Ishikawa (cell line): ENCODE results near the gene EOLA1.

Experiments
- CEBPB ChIP-seq: IDR thresholded peaks from 2 replicates; pipeline ENCODE4 v1.6.1; 2012
- CREB1 ChIP-seq: IDR thresholded peaks from 2 replicates; pipeline ENCODE4 v1.6.1; 2012; ENCODE audit warnings: low read depth
- EGR1 ChIP-seq: IDR thresholded peaks from 2 replicates; pipeline ENCODE4 v1.6.1; 2012
- EP300 ChIP-seq: IDR thresholded peaks from 2 replicates; pipeline ENCODE4 v1.6.1; 2012; ENCODE audit warnings: borderline replicate concordance
- FOXM1 ChIP-seq: IDR thresholded peaks from 2 replicates; pipeline ENCODE4 v1.6.1; 2012; ENCODE audit warnings: low read depth, borderline replicate concordance
- NFIC ChIP-seq: IDR thresholded peaks from 2 replicates; pipeline ENCODE4 v1.6.1; 2012
- RAD21 ChIP-seq: IDR thresholded peaks from 2 replicates; pipeline ENCODE4 v1.6.1; 2012; ENCODE audit warnings: low read depth
- TAF1 ChIP-seq: IDR thresholded peaks from 2 replicates; pipeline ENCODE4 v1.6.1; 2012; ENCODE audit warnings: low read depth, mild to moderate bottlenecking
- TCF12 ChIP-seq: IDR thresholded peaks from 2 replicates; pipeline ENCODE4 v1.6.1; 2012; ENCODE audit warnings: low read depth
- TEAD4 ChIP-seq: IDR thresholded peaks from 2 replicates; pipeline ENCODE4 v1.6.1; 2012
- YY1 ChIP-seq: IDR thresholded peaks from 2 replicates; pipeline ENCODE4 v1.6.1; 2012; ENCODE audit warnings: low read depth
- ZBTB7A ChIP-seq: IDR thresholded peaks from 2 replicates; pipeline ENCODE4 v1.6.1; 2012; ENCODE audit warnings: low read depth
- TF ChIP-seq, protein P1 (sequence below): IDR thresholded peaks from 2 replicates; pipeline ENCODE4 v1.6.1; 2012
- TF ChIP-seq, protein P2 (sequence below): IDR thresholded peaks from 2 replicates; pipeline ENCODE4 v1.6.1; 2012; ENCODE audit warnings: low read depth, mild to moderate bottlenecking
- TF ChIP-seq, protein P3 (sequence below): IDR thresholded peaks from 2 replicates; pipeline ENCODE4 v1.6.1; 2012

EOLA1 gene

DNA sequence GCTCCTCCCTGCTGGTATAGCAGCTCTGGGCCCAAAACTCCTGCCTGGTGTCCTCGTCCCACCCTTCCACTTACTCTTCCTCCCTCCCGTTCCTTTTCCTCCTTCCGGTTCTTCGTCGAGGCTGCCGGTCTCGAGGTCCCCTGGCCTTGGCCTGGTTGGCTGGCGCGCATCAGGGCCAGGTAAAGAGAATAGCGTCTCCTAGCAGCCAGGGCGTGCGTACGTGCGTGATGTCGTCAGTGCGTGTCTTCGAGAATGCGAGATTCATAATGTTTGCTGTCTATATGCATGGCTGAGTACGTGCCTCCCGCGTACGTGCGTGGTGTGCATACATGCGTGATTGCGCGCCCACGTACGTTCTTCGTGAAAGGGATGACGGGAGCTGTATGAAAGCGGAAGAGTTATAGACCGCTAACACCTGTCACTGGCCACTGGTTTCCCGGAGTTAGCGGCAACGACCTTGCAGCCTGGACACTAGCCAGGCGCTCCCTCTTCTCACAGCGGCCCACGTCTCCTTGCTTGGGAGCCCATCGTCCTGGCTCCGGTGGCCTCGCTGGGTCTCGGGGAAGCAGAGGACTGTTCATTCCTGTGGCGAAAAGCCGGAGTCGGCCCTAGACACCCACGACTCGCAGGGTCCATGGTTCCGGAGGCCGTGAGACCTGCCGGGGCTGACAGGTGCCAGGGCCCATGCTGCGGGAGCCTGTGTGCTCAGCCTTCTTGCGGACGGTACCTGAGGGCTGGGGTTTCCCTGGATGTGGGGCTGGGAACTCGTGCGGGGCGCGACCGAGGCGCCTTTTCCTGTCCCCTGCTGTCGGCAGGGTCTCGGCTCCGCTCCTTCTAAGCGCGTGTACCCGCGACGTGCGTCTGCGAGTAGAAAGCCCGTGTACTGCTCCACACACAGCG is at the start of gene EOLA1:
EOLA1 (plus strand) TSS at position 392 of the 900 bp plus-strand sequence. CDS start 4,619 bp downstream, outside the sequence.
- TF ChIP-seq, protein P1, sequence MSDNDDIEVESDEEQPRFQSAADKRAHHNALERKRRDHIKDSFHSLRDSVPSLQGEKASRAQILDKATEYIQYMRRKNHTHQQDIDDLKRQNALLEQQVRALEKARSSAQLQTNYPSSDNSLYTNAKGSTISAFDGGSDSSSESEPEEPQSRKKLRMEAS, result peak; percentile 51; the same call in 1 of the 2 replicates
- TF ChIP-seq NFIC (no peak), EGR1 (peak; percentile 62), YY1 (no peak), CREB1 (peak; percentile 69)
- TF ChIP-seq, protein P2, sequence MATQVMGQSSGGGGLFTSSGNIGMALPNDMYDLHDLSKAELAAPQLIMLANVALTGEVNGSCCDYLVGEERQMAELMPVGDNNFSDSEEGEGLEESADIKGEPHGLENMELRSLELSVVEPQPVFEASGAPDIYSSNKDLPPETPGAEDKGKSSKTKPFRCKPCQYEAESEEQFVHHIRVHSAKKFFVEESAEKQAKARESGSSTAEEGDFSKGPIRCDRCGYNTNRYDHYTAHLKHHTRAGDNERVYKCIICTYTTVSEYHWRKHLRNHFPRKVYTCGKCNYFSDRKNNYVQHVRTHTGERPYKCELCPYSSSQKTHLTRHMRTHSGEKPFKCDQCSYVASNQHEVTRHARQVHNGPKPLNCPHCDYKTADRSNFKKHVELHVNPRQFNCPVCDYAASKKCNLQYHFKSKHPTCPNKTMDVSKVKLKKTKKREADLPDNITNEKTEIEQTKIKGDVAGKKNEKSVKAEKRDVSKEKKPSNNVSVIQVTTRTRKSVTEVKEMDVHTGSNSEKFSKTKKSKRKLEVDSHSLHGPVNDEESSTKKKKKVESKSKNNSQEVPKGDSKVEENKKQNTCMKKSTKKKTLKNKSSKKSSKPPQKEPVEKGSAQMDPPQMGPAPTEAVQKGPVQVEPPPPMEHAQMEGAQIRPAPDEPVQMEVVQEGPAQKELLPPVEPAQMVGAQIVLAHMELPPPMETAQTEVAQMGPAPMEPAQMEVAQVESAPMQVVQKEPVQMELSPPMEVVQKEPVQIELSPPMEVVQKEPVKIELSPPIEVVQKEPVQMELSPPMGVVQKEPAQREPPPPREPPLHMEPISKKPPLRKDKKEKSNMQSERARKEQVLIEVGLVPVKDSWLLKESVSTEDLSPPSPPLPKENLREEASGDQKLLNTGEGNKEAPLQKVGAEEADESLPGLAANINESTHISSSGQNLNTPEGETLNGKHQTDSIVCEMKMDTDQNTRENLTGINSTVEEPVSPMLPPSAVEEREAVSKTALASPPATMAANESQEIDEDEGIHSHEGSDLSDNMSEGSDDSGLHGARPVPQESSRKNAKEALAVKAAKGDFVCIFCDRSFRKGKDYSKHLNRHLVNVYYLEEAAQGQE, result no peak

DNA sequence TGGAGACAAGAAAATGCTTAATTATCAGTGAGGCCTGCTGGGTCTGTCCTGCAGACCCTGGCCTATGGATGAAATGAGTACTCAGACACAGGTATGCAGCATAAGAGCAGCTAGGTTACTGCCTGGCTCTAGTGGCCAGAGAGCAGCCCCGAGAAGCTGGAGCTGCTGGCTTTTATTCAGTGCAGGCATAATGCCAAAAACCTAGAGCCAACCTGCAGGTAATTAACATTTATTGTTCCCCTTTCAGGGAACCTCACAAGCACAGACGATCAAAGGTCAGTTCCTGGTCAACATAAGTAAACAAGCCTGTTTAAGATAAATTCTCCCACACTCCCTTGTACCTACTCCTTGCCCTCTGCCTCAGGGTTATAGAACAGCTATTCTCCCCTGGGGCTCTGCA is 49.0 kb upstream of the EOLA1 start:
- TF ChIP-seq NFIC, result no peak
- no peak for TF ChIP-seq EP300
- TF ChIP-seq, protein P1, result no peak
- no peak for TF ChIP-seq CREB1
- TF ChIP-seq TAF1, result no peak
- TF ChIP-seq, protein P3, sequence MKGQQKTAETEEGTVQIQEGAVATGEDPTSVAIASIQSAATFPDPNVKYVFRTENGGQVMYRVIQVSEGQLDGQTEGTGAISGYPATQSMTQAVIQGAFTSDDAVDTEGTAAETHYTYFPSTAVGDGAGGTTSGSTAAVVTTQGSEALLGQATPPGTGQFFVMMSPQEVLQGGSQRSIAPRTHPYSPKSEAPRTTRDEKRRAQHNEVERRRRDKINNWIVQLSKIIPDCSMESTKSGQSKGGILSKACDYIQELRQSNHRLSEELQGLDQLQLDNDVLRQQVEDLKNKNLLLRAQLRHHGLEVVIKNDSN, result no peak
- TF ChIP-seq CEBPB, result no peak
- TF ChIP-seq, protein P2, result no peak
- no peak for TF ChIP-seq EGR1
- no peak for TF ChIP-seq ZBTB7A
- no peak for TF ChIP-seq FOXM1
- no peak for TF ChIP-seq YY1
- no peak for TF ChIP-seq RAD21
- no peak for TF ChIP-seq TCF12
- TF ChIP-seq TEAD4, result no peak

DNA sequence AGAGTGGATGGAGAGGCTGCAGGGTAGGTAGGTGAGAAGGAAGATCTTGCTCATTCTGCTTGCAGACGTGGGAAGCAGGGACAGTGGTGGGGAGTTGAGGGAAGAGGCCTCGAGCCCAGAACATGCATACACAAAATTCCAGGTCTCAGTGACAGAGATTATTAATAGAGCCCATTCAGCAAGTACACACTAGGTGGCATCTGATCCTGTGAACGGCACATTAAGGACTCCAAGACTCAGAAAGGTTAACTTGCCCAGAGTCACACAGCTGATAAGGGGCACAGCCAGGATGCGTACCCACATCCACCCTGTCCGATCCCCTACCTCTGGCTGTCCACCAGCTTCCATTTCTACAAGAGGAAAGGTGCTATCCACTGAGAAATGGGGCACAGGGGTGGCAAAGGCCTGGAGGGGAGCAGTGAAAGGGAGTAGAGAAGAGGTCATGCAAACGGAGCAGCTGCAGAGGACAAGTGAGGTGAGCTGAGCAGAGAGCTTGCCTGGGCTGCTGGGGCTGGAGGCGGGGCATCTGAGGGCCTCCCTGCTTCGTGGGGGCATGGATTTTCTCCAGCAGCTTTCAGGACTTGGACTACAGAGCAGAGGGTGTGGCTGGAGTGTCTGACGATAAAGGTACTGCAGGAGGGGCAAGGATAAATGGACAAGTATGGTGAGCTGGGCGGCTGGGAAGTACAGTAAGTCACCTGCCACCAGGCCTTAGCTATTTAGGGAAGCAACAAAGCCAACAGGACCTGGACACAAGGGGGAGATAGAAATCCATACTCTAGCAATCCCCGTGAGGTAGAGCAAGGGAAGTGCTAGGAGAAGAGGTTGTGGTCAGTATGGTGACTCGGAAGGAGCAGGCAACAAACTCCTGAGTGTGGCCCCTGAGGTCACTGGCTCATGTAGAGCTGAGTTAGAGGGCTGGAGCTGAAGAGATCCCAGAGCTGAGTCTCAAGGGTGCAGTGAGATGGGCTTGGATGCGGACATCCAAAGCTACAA is 46.9 kb upstream of the EOLA1 start:
- TF ChIP-seq RAD21 (no peak), TAF1 (no peak), ZBTB7A (no peak), NFIC (no peak), TCF12 (no peak), FOXM1 (no peak), CEBPB (no peak), EGR1 (no peak), CREB1 (no peak), EP300 (no peak), TEAD4 (no peak)
- TF ChIP-seq, protein P2, result no peak
